K562 (cell line): ENCODE data around the gene CC2D1A. TPM values are rescaled to one million over a fixed set of nuclear protein-coding genes. Genes with fewer than 3 reads are reported as not detected.

Source experiments
- ATAC-seq: fragments of 200-7000 bp; cut with Tn5 transposase; 3 replicates; pipeline ENCODE4 v1.9.1; 2020; ENCODE audit warnings: moderate library complexity
- BruUV-seq: library from RNA; stranded (reverse); fragments of 400-500 nt; replicated peaks from 2 replicates; lab custom pipeline; 2021; lab: Mats Ljungman, UMichigan
- CTCF ChIA-PET: fragments of 300-600 bp; formaldehyde crosslinking; extraction: SDS; loops from one replicate; lab custom pipeline; 2021; ENCODE audit warnings: low intra/inter-chr PET ratio; lab: Yijun Ruan, JAX
- POLR2A ChIA-PET: fragments of 300-600, 350-650 bp; sonication (Branson Sonifier 250); formaldehyde crosslinking; extraction: SDS; loops from one replicate; lab custom pipeline; 2021; ENCODE audit warnings: antibody characterized with exemption, inconsistent platforms; lab: Yijun Ruan, JAX
- DNase-seq, 4 experiments: peaks; one replicate each; pipeline versions ENCODE4 v3.0.0 to v3.0.0-alpha.2; 2011 to 2018; ENCODE audit warnings: low spot score in 3 of 4, mixed read lengths in 3 of 4; ENCODE audit errors: extremely low read depth in 1 of 4
- FAIRE-seq: peaks from 2 replicates; lab custom pipeline; 2011; peaks lifted over from hg19 to GRCh38; lab: Jason Lieb, UNC
- H2AFZ ChIP-seq: 2 replicates; pipeline ENCODE4 v1.6.0; 2011; ENCODE audit warnings: low read depth, low read length, control low read depth, inconsistent platforms
- H3K27ac ChIP-seq: fragments of 200-600 bp; 3 replicates; pipeline ENCODE4 v1.8.0; 2011; ENCODE audit warnings: low read depth, mild to moderate bottlenecking, control low read depth, inconsistent platforms, low read length, moderate library complexity, mixed read lengths; ENCODE audit errors: extremely low read depth
- H3K27me3 ChIP-seq, 2 experiments: fragments of 300-600 bp in 1 of 2; 2 replicates in 1 of 2; 3 replicates in 1 of 2; pipeline versions ENCODE4 v1.6.0 to v1.8.0; 2011; ENCODE audit warnings: inconsistent platforms in 2 of 2, low read length in 2 of 2, mild to moderate bottlenecking in 1 of 2, mixed read lengths in 1 of 2, moderate library complexity in 1 of 2; ENCODE audit not compliant: control insufficient read depth in 2 of 2, insufficient read depth in 2 of 2
- H3K36me3 ChIP-seq: fragments of 300-600 bp; 3 replicates; pipeline ENCODE4 v1.8.0; 2011; ENCODE audit warnings: mild to moderate bottlenecking, low read length, inconsistent platforms; ENCODE audit not compliant: control insufficient read depth, insufficient read depth
- H3K4me1 ChIP-seq, 2 experiments: fragments of 200-600 bp in 1 of 2; replicated peaks in 1 of 2; 2 replicates in 1 of 2; 3 replicates in 1 of 2; pipeline versions ENCODE4 v1.5.1 to v1.8.0; 2011; ENCODE audit warnings: inconsistent platforms in 2 of 2, low read length in 2 of 2, mild to moderate bottlenecking in 1 of 2, mixed read lengths in 1 of 2, moderate library complexity in 1 of 2; ENCODE audit not compliant: control insufficient read depth in 2 of 2, insufficient read depth in 2 of 2
- H3K4me2 ChIP-seq: 2 replicates; pipeline ENCODE4 v1.6.1; 2011; ENCODE audit warnings: low read length, control low read depth, inconsistent platforms, mixed read lengths; ENCODE audit not compliant: insufficient read depth
- H3K4me3 ChIP-seq: fragments of 200-600 bp; sonication (generic), shearing (Covaris generic); 2 replicates; pipeline ENCODE4 v1.5.1; 2016; ENCODE audit warnings: control low read depth, inconsistent platforms
- H3K79me2 ChIP-seq: fragments of 200-600 bp; 3 replicates; pipeline ENCODE4 v1.8.0; 2011; ENCODE audit warnings: low read length, inconsistent platforms; ENCODE audit not compliant: control insufficient read depth, insufficient read depth
- H3K9ac ChIP-seq, 2 experiments: 2 replicates each; pipeline versions ENCODE4 v1.6.0 to v1.6.1; 2011; ENCODE audit warnings: low read depth in 2 of 2, low read length in 2 of 2, control low read depth in 1 of 2, inconsistent platforms in 1 of 2, mild to moderate bottlenecking in 1 of 2, mixed read lengths in 1 of 2; ENCODE audit not compliant: insufficient read depth in 1 of 2
- H3K9me1 ChIP-seq: one replicate; pipeline ENCODE4 v1.6.0; 2011; ENCODE audit warnings: inconsistent platforms, mild to moderate bottlenecking, low read length, moderate library complexity; ENCODE audit not compliant: control insufficient read depth, insufficient read depth
- H3K9me3 ChIP-seq: replicated peaks from 2 replicates; pipeline ENCODE4 v1.5.1; 2011; ENCODE audit warnings: low read depth, low read length, inconsistent platforms; ENCODE audit not compliant: control insufficient read depth, insufficient read depth
- H4K20me1 ChIP-seq: replicated peaks from 2 replicates; pipeline ENCODE4 v1.6.1; 2011; ENCODE audit warnings: low read length, inconsistent platforms, mixed read lengths; ENCODE audit not compliant: control insufficient read depth, insufficient read depth
- BMI1 ChIP-seq: fragments of 150-350 bp; IDR thresholded peaks from 2 replicates; pipeline ENCODE4 v1.6.1; 2014; ENCODE audit warnings: low read length
- C11orf30 ChIP-seq: fragments of 450-650 bp; IDR thresholded peaks from 2 replicates; pipeline ENCODE4 v1.6.1; 2016; ENCODE audit warnings: low read depth, mild to moderate bottlenecking
- FOXK2 ChIP-seq, 2 experiments: fragments of 450-650 bp; IDR thresholded peaks in 1 of 2; conservative IDR thresholded peaks in 1 of 2; 2 replicates each; pipeline ENCODE4 v1.6.1; 2016; ENCODE audit warnings: low read depth in 2 of 2, mild to moderate bottlenecking in 1 of 2
- MTA2 ChIP-seq: fragments of 450-650 bp; IDR thresholded peaks from 2 replicates; pipeline ENCODE4 v1.6.1; 2016; ENCODE audit warnings: low read depth
- MXI1 ChIP-seq: IDR thresholded peaks from 2 replicates; pipeline ENCODE4 v1.6.1; 2011; ENCODE audit warnings: low read depth, mild to moderate bottlenecking, improper control_type of control experiment, low read length
- ZNF395 ChIP-seq: fragments of 200-800 bp; sonication (Bioruptor generic); IDR thresholded peaks from 2 replicates; pipeline ENCODE4 v1.6.1; 2017; ENCODE audit warnings: missing genetic modification characterization, missing compliant biosample characterization
- ZNF77 ChIP-seq: fragments of 250-450 bp; sonication (Bioruptor Pico); IDR thresholded peaks from 2 replicates; pipeline ENCODE4 v1.5.0; 2020
- WGBS: fragments of 100-300 bp; shearing (Covaris generic); methylation state at CpG from one replicate; pipeline ENCODE4 v1.1.6; 2016; ENCODE audit warnings: low coverage, mixed read lengths; ENCODE audit not compliant: insufficient coverage; ENCODE audit errors: missing lambda C conversion rate; 5-methylcytosine and 5-hydroxymethylcytosine counted together
- in situ Hi-C: fragments of 300-500 bp; cut with MboI; formaldehyde crosslinking; loops from 4 replicates; pipeline ENCODE4 v1.15.0; 2018; ENCODE audit warnings: inconsistent platforms, mixed read lengths
- intact Hi-C: fragments of 100-400 bp; cut with micrococcal nuclease; formaldehyde crosslinking; loops from 2 replicates; pipeline ENCODE4 v1.14.2; 2022
- polyA plus RNA-seq, 8 experiments: library from polyadenylated mRNA; depleted of rRNA in 4 of 8; stranded (reverse) in 5 of 8; unstranded in 3 of 8; fragments of >200 nt; fragmentation: Nextera tagmentation in 2 of 8; fragmentation: Illumina TruSeq in 1 of 8; extraction: Ambion mirVana in 2 of 8; extraction: Trizol in 1 of 8; gene quantifications; 2 replicates each; pipeline versions ENCODE4 v1.2.1 to v1.2.3, GENCODE V29; 2011 to 2014; ENCODE audit warnings: inconsistent platforms in 1 of 8, missing spikeins in 1 of 8
- total RNA-seq, 7 experiments: library from RNA; depleted of rRNA in 6 of 7; stranded (reverse); fragments of >200 nt in 6 of 7; fragmentation: Illumina TruSeq in 2 of 7; extraction: Trizol in 2 of 7; gene quantifications; 2 replicates each; pipeline versions ENCODE4 v1.2.1 to v1.2.3, GENCODE V29; 2011 to 2021; ENCODE audit warnings: low replicate concordance in 1 of 7
- TF ChIP-seq, protein P1 (sequence below): sonication (generic); formaldehyde crosslinking; IDR thresholded peaks from 2 replicates; pipeline ENCODE4 v1.8.1; 2023; ENCODE audit warnings: mild to moderate bottlenecking, missing genetic modification reagents
- TF ChIP-seq, protein P2 (sequence below): IDR thresholded peaks from 2 replicates; pipeline ENCODE4 v1.6.1; 2011; ENCODE audit warnings: borderline replicate concordance, low read depth, mild to moderate bottlenecking, moderate library complexity, low read length; ENCODE audit not compliant: insufficient read depth, poor library complexity, severe bottlenecking

CC2D1A gene
- total and polyA plus RNA-seq, 9 of the 15 experiments (the other 6 are each of a cell fraction or from before 2014, with no cell fraction given), result 0.32 to 31.0 (median 12.9) TPM

DNA sequence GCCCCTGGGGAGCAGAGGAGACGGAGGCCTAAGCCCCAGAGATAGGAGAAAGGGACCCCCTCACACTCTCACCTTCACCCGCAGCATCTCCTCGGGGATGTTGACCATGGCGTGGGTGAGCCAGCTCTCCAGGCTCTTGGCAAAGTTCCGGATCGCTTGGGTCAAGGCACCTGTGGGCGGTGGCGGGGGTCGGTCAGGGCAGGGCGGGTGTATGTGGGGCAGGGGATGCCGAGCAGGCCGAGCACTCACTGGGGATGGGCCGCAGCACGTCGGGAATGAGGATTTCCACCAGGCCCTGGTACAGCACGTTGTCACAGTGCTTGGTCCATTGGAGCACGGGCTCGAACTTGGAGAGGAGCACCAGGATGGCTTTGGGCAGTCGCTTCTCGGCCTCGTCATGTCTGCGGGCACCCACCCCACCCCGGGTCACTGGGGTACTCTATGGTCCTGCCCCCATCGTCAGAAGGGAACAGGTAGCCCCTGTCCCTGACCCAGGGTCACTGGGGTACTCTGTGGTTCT is 59.4 kb downstream of the CC2D1A start (continued):
- TF ChIP-seq ZNF77 (CRISPR knock-in tag), result no peak
- no peak for TF ChIP-seq MXI1

GRCh38 chr19:13965926-13966683 is 60.1 kb downstream of the CC2D1A start:
- ChIA-PET CTCF (no interaction called here), POLR2A (no interaction called here)
- WGBS, result 92% methylated on average over 8 of the region's 20 CpGs
- Histone ChIP-seq H3K4me2 (no peak overlapping the region), H3K36me3 (peaks cover 78% of the 10 kb centered on the region; the same call in 2 of the 3 replicates), H3K27ac (no peak overlapping the region), H3K9ac (no peak overlapping the region), H3K27me3 (no peaks in the 10 kb centered on the region), H3K79me2 (no peaks in the 10 kb centered on the region), H3K4me3 (no peak overlapping the region), H3K4me1 (peaks cover 0 to 24% of the 10 kb centered on the region in 2 experiments; a peak in 2 of 5 replicates), H4K20me1 (no peaks in the 10 kb centered on the region), H3K9me1 (no peaks in the 10 kb centered on the region), H3K9me3 (no peaks in the 10 kb centered on the region), H2AFZ (no peak overlapping the region)
- no TSS peak for BruUV-seq
- FAIRE-seq, result no peak
- no peak for TF ChIP-seq ZNF395 (CRISPR knock-in tag)
- TF ChIP-seq, protein P1, sequence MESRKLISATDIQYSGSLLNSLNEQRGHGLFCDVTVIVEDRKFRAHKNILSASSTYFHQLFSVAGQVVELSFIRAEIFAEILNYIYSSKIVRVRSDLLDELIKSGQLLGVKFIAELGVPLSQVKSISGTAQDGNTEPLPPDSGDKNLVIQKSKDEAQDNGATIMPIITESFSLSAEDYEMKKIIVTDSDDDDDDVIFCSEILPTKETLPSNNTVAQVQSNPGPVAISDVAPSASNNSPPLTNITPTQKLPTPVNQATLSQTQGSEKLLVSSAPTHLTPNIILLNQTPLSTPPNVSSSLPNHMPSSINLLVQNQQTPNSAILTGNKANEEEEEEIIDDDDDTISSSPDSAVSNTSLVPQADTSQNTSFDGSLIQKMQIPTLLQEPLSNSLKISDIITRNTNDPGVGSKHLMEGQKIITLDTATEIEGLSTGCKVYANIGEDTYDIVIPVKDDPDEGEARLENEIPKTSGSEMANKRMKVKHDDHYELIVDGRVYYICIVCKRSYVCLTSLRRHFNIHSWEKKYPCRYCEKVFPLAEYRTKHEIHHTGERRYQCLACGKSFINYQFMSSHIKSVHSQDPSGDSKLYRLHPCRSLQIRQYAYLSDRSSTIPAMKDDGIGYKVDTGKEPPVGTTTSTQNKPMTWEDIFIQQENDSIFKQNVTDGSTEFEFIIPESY, result peak; percentile 82
- TF ChIP-seq, protein P2, sequence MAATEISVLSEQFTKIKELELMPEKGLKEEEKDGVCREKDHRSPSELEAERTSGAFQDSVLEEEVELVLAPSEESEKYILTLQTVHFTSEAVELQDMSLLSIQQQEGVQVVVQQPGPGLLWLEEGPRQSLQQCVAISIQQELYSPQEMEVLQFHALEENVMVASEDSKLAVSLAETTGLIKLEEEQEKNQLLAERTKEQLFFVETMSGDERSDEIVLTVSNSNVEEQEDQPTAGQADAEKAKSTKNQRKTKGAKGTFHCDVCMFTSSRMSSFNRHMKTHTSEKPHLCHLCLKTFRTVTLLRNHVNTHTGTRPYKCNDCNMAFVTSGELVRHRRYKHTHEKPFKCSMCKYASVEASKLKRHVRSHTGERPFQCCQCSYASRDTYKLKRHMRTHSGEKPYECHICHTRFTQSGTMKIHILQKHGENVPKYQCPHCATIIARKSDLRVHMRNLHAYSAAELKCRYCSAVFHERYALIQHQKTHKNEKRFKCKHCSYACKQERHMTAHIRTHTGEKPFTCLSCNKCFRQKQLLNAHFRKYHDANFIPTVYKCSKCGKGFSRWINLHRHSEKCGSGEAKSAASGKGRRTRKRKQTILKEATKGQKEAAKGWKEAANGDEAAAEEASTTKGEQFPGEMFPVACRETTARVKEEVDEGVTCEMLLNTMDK, result peak; percentile 9
- no peak for TF ChIP-seq BMI1
- no peak for TF ChIP-seq MTA2
- TF ChIP-seq C11orf30, result no peak
- no peak for TF ChIP-seq FOXK2 (conservative IDR thresholded peaks at IDR 0.05 in 1 of 2, IDR thresholded peaks at IDR 0.05 in 1 of 2; ENCODE audit: low read depth in 2 of 2)
- in situ Hi-C loops, result no loop called here
- no peak for DNase-seq
- no peak for ATAC-seq
- intact Hi-C loops, result no loop called here
